HFFc6 (cell line): ENCODE data around the gene NAV2. TPM values are rescaled to one million over a fixed set of nuclear protein-coding genes. Genes with fewer than 3 reads are reported as not detected.

Experiments
- DNase-seq: peaks from one replicate; pipeline ENCODE4 v3.0.0-alpha.2; 2018
- H3K27ac Mint-ChIP-seq: 2 replicates; pipeline ENCODE4 v1.8.0; 2020; ENCODE audit warnings: mild to moderate bottlenecking, mixed read lengths
- H3K27me3 Mint-ChIP-seq: 2 replicates; pipeline ENCODE4 v1.8.0; 2021; ENCODE audit warnings: mild to moderate bottlenecking, moderate library complexity, mixed read lengths; ENCODE audit not compliant: insufficient read depth
- H3K36me3 Mint-ChIP-seq: 2 replicates; pipeline ENCODE4 v1.8.0; 2021; ENCODE audit warnings: low read depth, mixed read lengths
- H3K4me1 Mint-ChIP-seq: 2 replicates; pipeline ENCODE4 v1.8.0; 2020; ENCODE audit warnings: low read depth, mixed read lengths
- H3K4me3 Mint-ChIP-seq: 2 replicates; pipeline ENCODE4 v1.8.0; 2020; ENCODE audit warnings: mild to moderate bottlenecking, moderate library complexity, mixed read lengths
- H3K9me3 Mint-ChIP-seq: 2 replicates; pipeline ENCODE4 v1.8.0; 2020; ENCODE audit warnings: mild to moderate bottlenecking, mixed read lengths
- total RNA-seq, 6 experiments: library from RNA; stranded (reverse); fragmentation: NEBNext Ultra II Directional; extraction: Animal tissue kit (Norgen Biotek cat#: 25700); gene quantifications; 2 replicates in 1 of 6; 3 replicates in 5 of 6; pipeline ENCODE4 v1.2.3, GENCODE V29; 2021
- TF ChIP-seq, protein P1 (sequence below): fragments of 200-600 bp; sonication (generic); IDR thresholded peaks from 2 replicates; pipeline ENCODE4 v1.5.0; 2021; ENCODE audit warnings: antibody characterized with exemption, mild to moderate bottlenecking

NAV2 gene
- total RNA-seq, 6 experiments from 2014 or later: 12.4 to 34.9 (median 31.8) TPM

DNA sequence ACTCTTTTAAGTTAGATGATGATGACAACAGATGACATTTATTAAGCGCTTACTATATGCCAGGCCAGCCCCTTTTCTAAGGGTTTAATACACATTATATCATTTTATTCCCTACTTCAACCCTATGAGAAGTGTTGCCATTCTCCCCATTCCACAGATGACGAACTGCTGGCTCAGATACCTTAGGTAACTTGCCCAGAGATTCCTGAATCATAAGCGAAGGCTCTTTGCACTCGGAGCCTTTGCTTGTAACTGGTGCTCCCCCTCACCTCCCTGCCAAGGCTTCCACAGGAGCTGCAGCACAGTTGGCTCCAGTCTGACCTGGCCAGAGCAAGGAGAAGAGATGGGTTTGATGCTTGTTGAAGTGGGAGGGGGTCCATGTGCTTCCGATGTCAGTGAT, 404.7 kb downstream of the NAV2 start:
- Mint-ChIP-seq H3K4me1 (peaks cover 43% of the 10 kb centered on the region), H3K27me3 (peaks cover 7% of the 10 kb centered on the region), H3K36me3 (peaks cover 27% of the 10 kb centered on the region), H3K9me3 (no peaks in the 10 kb centered on the region), H3K27ac (no peak overlapping the region), H3K4me3 (no peak overlapping the region)
- no peak for DNase-seq
- TF ChIP-seq, protein P1, sequence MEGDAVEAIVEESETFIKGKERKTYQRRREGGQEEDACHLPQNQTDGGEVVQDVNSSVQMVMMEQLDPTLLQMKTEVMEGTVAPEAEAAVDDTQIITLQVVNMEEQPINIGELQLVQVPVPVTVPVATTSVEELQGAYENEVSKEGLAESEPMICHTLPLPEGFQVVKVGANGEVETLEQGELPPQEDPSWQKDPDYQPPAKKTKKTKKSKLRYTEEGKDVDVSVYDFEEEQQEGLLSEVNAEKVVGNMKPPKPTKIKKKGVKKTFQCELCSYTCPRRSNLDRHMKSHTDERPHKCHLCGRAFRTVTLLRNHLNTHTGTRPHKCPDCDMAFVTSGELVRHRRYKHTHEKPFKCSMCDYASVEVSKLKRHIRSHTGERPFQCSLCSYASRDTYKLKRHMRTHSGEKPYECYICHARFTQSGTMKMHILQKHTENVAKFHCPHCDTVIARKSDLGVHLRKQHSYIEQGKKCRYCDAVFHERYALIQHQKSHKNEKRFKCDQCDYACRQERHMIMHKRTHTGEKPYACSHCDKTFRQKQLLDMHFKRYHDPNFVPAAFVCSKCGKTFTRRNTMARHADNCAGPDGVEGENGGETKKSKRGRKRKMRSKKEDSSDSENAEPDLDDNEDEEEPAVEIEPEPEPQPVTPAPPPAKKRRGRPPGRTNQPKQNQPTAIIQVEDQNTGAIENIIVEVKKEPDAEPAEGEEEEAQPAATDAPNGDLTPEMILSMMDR: no peak

DNA sequence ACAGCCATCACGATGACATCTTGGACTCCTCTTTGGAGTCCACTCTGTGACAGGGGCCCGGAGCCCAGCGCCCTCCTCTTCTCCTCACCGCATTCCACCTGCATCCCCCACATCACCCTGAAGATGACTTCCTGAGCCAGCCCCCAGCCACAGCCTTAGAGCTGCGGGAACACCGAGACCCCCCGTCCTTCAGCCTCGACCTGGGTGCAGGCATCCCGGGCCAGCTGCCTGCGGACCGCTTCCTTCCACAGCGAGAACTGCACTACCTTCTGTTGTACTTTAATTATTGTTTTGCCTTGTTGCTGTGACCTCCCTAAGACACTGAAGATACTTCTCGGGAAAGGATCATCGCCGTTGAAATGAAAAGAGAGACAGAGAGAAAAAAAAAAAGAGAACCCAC, 405.6 kb downstream of the NAV2 start:
- DNase-seq: no peak
- Mint-ChIP-seq H3K9me3 (no peaks in the 10 kb centered on the region), H3K4me3 (no peak overlapping the region), H3K4me1 (peaks cover 34% of the 10 kb centered on the region), H3K27ac (no peak overlapping the region), H3K36me3 (peaks cover 27% of the 10 kb centered on the region), H3K27me3 (peaks cover 7% of the 10 kb centered on the region)
- TF ChIP-seq, protein P1: no peak

DNA sequence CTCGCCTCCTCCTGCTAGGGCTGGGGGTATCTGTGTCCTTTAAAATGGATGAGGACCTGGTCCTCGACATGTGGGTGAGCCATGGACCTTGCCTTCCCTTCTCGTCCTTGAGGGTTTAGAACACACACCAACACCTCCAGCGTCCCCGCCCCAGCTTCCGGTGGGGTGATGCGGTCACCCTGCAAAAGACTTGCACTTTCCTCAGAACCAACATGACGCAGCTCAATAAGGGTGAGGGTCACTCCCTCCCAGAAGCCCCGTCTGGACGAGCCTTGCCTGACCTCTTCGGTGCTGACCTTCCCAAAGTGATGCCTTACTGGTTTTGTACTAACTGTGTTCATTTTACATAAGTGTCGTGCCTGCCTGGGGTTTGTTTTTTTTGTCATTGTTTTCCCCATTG, 406.7 kb downstream of the NAV2 start:
- no peak overlapping the region; the same call in 1 of the 2 replicates for H3K27ac Mint-ChIP-seq
- no peak overlapping the region for H3K4me3 Mint-ChIP-seq

DNA sequence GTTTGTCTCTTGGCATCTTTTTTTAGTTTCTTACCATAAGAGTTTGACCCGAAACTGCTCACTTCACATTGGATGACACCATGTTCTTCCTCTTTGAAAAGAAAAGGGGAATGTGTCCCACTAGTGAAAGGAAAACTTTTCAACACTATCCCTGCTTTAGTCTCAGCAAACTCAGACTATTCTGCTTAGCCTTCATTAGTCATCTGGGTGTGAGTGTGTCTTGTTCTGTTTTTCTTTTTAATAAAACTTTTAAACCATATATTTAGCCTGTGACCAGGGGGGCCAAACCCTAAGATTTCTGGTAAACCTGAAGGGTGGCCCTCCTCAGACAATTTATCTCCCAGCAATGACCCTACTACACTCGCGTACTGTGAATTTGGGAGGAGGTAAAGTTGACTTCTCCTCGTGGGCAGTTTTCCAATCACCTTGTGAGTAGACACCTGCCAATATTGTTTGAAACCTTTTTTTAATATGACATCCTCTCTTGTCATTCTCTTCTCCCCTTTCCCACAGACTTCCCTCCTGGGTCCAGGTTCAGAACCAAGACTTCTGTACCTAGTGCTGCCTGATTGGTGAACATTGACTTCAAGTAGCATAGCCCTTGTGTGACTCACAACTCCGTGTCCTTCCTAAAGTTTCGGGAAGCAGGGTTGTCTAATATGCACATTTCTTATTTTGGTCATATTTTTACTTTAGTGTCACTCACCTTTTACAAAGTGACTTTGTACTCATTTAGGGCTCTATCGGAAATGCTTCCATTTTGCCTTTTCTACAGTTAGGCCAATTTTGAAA, 407.7 kb downstream of the NAV2 start:
- Mint-ChIP-seq H3K9me3 (no peaks in the 10 kb centered on the region), H3K4me1 (peaks cover 15% of the 10 kb centered on the region), H3K27ac (no peak overlapping the region), H3K27me3 (peaks cover 7% of the 10 kb centered on the region), H3K4me3 (no peak overlapping the region), H3K36me3 (peaks cover 22% of the 10 kb centered on the region)
- TF ChIP-seq, protein P1: no peak
- DNase-seq: no peak

More for the DNA sequence above, 406.7 kb downstream of the NAV2 start:
- TF ChIP-seq, protein P1: no peak
- Mint-ChIP-seq H3K4me1 (peaks cover 24% of the 10 kb centered on the region), H3K9me3 (no peaks in the 10 kb centered on the region), H3K36me3 (peaks cover 27% of the 10 kb centered on the region), H3K27me3 (peaks cover 7% of the 10 kb centered on the region)
- no peak for DNase-seq

DNA sequence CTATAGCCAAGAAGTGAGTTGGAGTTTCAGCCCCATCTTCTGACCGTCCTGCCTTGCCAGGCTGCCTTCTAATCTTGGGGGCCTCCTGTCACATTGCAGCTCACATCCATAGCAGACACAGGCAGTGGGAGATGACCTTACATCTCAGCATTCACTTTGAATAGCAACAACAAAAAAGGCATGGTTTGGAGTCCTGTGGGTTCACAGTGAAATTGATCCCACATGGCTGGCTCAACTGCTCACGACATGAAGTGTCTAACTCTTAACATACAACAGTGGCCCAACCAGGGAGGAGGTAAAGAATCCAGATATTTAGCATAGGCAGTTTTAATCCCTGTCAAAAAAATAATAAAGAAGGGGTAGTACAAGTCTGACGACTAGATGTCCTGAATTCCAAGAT, 409.5 kb downstream of the NAV2 start:
- no peaks in the 10 kb centered on the region for H3K9me3 Mint-ChIP-seq
- H3K36me3 Mint-ChIP-seq: peaks cover 22% of the 10 kb centered on the region
- H3K4me1 Mint-ChIP-seq: peaks cover 31% of the 10 kb centered on the region
- DNase-seq: no peak
- peaks cover 9% of the 10 kb centered on the region for H3K27me3 Mint-ChIP-seq
- no peak overlapping the region for H3K27ac Mint-ChIP-seq
- TF ChIP-seq, protein P1: no peak
- H3K4me3 Mint-ChIP-seq: no peak overlapping the region
